NB4 (cell line): ENCODE results near the gene RNF39.

ENCODE experiments used
- CTCF ChIP-seq: IDR thresholded peaks from one replicate; pipeline ENCODE4 v1.5.1; 2012; ENCODE audit warnings: low read depth, low read length
- POLR2A ChIP-seq: IDR thresholded peaks from 2 replicates; pipeline ENCODE4 v1.6.1; 2011; ENCODE audit warnings: mild to moderate bottlenecking; ENCODE audit not compliant: insufficient read length; ENCODE audit errors: extremely low read depth

GRCh38 chr6:30067460-30068139, 8.0 kb downstream of the RNF39 start:
- TF ChIP-seq CTCF (no peak), POLR2A (no peak)
